ENCODE data around the gene CYBC1.
"Not testable (repeated sequence)": the region's sequence is repeated elsewhere in the genome, so short reads cannot be mapped to it uniquely, and the experiment has no call there.

Gene CYBC1

GRCh38 chr17:82480318-82480717 lies 29.8 kb upstream of the CYBC1 start:
- in situ Hi-C loops (cut with HindIII; ENCODE audit: low sequenced_read_pairs): no loop called here

DNA sequence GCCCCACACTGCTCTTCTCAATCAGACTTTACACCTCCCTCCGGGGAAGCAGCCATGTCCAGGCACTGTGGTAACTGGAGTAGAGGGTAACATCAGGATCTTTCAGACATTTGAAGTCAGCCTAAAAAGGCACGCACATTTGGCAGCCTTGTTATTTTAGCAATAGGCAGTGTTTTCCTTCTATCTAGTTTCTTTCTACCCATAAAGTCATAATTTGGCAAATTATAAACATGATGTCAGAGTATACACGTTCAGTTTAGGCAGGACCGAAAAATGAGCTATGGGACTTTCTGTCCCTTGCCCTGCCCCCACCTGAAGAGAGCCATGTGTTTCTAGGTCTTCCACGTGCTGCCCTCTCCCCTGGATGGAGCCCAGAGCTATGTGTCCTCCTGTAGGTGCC lies 29.1 kb upstream of the CYBC1 start:
- in situ Hi-C loops (cut with HindIII; ENCODE audit: low sequenced_read_pairs): no loop called here

DNA sequence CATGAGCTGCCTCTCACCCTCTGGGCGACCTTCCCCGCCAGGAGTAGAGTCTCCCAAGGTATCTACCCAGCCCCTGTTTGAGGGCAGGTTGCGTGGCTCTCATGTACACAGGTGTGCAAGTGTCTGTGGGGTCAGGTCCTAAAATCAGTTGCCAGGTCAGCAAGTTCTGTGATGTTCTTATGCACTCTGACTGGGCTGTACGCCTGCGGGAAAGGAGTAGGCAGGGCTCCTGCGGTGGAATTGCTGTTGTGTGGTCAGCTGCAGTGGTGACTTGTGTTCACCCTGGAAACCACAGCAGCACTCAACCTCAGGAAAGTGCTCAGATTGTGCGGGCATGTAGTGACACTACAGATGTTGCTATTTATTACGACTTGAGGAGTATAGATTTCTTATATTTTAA lies 27.4 kb upstream of the CYBC1 start:
- in situ Hi-C loops (cut with HindIII; ENCODE audit: low sequenced_read_pairs): no loop called here

- in situ Hi-C loops (cut with HindIII; ENCODE audit: low sequenced_read_pairs): no loop called here
Observed at GRCh38 chr17:82475458-82475857, 24.9 kb upstream of the CYBC1 start.

GRCh38 chr17:82474223-82475010 lies 23.9 kb upstream of the CYBC1 start:
- in situ Hi-C loops (cut with HindIII; ENCODE audit: low sequenced_read_pairs): no loop called here

- in situ Hi-C loops (cut with HindIII; ENCODE audit: low sequenced_read_pairs): no loop called here
Observed at GRCh38 chr17:82470065-82470464, 19.5 kb upstream of the CYBC1 start.

DNA sequence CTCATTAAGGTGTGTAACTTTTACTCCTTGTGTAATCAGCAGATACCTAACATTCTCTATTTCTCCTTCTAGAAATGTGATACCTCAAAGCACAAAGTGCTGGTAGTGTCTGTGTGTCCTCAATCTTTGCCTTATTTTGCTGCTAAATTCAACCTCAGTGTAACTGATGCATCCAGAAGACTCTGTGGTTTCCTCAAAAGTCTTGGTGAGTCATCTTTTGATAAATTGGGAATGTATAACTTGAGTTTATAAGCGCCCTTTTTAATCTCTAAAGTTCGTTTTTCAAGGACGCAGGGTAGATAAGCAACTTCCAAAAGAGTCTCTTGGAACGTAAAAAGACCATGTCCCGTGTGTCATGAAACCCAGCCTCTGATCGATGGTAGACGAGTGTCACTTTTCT lies 18.1 kb upstream of the CYBC1 start:
- in situ Hi-C loops (cut with HindIII; ENCODE audit: low sequenced_read_pairs): no loop called here

DNA sequence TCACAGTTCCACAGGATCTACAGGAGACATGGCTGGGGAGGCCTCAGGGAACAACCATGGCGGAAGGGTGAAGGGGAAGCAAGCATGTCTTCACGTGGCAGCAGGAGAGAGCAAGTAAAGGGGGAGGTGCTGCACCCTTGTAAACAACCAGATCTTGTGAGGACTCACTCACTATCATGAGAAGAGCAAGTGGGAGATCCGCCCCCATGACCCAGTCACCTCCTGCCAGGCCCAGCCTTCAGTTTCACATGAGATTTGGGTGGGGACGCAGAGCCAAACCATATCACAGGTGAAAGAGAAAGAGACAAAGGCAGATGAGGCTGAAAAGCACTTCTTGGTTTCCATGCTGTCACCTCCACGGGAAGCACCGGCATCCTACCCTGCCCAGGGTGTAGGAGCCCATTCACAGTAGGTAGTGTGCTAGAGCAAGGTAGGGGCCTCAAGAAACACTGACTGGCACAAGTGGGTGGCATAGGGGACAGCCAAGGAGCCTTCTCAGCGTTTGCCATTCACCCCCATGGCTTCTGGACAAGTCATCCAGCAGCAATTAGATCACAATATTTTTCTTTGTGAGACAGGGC lies 14.6 kb upstream of the CYBC1 start:
- in situ Hi-C loops (cut with HindIII; ENCODE audit: low sequenced_read_pairs): no loop called here

GRCh38 chr17:82464567-82464929 lies 14.0 kb upstream of the CYBC1 start:
- in situ Hi-C loops (cut with HindIII; ENCODE audit: low sequenced_read_pairs): no loop called here

DNA sequence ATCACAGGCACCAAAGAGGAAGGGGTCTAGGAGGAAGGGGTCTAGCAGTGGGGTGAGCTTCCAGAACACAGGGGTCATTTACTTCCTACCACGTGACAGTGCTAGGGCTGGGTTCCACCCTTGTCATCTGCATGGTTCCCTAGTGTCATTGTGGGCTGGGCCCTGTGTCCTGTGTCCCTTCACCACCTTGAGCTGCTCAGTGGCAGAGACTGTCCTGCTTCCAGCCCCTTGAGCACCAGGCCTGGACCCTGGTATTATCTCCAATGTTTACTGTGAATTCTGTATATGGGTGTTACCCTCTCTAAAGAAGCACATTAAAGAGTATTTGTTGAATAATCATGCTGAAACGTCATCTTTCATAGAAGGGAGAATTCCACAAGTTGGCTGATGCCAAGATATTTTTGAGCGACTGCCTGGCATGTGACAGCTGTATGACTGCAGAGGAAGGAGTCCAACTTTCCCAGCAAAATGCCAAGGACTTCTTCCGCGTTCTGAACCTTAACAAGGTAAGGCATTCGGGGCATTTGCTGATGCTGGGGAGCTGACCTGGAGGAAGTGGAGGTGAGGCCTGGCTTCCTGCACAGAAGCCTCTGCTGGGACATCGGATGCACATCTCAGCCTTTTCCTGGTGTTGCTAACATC lies 13.5 kb upstream of the CYBC1 start:
- in situ Hi-C loops (cut with HindIII; ENCODE audit: low sequenced_read_pairs): no loop called here

- in situ Hi-C loops (cut with HindIII; ENCODE audit: low sequenced_read_pairs): no loop called here
Observed at GRCh38 chr17:82463391-82463790, 12.8 kb upstream of the CYBC1 start.

DNA sequence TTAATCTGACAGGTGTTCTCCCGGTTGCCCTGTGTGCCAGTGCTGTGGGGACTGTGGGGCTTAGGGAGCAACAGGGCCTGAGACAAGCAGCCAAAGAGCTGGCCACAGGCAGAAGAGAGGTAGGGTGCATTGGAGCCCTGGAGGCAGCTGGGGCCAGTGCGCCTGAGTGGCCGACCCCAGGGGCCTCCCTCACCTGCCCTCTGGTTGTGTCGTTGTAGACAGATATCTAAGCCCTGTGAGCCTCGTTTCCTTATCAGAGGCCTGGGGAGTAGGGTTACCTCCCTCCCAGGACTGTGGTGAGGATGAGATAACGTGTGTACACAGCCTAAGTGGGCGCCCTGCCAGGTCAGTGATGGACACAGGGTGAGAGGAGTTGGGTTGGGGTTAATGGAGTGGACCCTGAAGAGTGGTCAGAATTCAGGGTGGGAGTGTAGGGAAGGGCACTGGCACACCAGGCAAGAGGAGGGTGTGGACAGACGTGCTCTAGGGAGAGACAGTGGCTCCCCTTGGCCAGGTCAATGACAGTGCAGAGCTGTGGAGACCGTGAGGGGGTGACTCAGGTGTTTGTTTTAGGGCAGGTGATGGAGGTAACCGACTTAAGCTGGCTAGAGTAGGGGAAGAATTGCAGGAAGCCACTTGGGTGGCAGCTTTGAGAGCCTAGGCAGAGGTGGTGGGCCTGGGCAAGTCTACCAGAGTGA lies 11.4 kb upstream of the CYBC1 start:
- in situ Hi-C loops (cut with HindIII; ENCODE audit: low sequenced_read_pairs): no loop called here

- in situ Hi-C loops (cut with HindIII; ENCODE audit: low sequenced_read_pairs): not testable (repeated sequence)
Observed at GRCh38 chr17:82459936-82460335, 9.4 kb upstream of the CYBC1 start.

DNA sequence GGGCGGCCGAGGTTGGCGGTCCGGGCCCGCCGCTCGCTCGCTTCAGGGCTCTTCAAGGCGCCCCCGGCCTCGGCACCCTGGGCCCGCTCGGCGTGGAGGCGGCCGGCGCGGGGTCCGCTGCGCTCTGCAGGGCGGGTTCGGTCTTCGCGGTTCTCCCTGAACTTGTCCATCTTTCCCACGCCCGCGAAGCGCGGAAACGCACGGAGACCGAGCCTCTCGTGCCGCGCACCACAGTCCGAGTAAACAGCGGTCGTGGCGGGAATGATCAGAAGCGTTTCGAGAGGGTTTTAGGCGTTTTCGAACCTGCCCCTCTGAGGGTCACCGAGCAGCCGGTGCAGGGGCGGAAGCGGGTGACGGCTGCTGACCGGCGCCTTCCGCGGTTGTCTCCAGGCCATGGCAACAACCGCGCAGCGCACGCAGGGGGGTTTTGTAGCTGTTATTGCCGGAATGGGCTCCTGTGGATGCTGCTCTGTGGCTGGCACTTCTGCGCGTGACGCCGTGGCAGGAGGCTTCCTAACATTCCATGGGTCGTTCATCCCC lies 8.4 kb upstream of the CYBC1 start:
- in situ Hi-C loops (cut with HindIII; ENCODE audit: low sequenced_read_pairs): no loop called here

DNA sequence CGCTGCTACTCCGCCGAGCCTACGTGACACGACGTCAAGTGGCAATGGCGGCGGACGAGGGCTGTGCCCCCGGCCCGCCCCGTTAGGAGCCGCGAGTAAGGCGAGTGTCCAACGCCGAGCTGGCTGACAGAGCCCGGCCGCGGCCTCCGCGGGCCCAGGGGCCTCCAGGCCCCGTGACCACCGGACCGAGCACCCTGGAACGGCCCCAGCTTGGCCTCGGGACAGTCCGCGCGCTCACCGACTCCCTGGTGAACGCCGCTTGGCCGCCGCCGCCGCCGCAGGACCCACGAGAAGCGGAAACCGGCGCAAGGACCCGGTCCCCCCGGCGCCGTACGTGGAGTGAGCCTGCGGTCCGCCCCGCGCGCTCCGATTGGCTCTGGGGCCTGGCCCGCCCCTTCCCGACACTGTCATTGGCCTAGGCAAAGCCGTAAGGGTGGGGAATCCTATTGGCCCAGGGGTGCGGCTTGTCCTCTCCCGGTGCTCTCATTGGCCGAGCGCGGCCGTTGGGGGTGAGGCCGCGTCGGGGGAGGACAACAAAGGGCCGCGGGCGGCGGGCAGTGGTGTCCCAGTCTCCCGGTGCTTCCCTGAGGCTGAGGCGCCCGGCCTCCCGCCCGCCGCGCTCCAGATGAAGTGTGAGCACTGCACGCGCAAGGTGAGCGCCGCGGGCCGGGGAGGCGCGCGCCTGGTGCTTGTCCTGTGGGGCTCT lies 7.8 kb upstream of the CYBC1 start, which contains the start of gene NARF:
TSS of gene NARF (plus strand) at position 563 of the 706 bp plus-strand sequence. CDS start at position 626, 63 bp downstream.
- in situ Hi-C loops (cut with HindIII; ENCODE audit: low sequenced_read_pairs): no loop called here

GRCh38 chr17:82457929-82458178 lies 7.3 kb upstream of the CYBC1 start:
- in situ Hi-C loops (cut with HindIII; ENCODE audit: low sequenced_read_pairs): no loop called here

- in situ Hi-C loops (cut with HindIII; ENCODE audit: low sequenced_read_pairs): no loop called here
Observed at GRCh38 chr17:82457073-82457928, 6.7 kb upstream of the CYBC1 start.

DNA sequence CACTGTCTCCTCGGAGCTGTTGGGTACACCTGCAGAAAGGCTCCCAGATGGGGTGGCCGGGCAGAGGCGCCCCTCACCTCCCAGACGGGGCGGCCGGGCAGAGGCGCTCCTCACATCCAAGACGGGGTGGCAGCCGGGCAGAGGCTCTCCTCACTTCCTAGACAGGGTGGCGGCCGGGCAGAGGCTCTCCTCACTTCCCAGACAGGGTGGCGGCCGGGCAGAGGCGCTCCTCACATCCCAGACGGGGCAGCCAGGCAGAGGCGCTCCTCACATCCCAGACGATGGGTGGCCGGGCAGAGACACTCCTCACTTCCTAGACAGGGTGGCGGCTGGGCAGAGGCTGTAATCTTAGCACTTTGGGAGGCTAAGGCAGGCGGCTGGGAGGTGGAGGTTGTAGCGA lies 3.2 kb upstream of the CYBC1 start:
- in situ Hi-C loops (cut with HindIII; ENCODE audit: low sequenced_read_pairs): not testable (repeated sequence)

DNA sequence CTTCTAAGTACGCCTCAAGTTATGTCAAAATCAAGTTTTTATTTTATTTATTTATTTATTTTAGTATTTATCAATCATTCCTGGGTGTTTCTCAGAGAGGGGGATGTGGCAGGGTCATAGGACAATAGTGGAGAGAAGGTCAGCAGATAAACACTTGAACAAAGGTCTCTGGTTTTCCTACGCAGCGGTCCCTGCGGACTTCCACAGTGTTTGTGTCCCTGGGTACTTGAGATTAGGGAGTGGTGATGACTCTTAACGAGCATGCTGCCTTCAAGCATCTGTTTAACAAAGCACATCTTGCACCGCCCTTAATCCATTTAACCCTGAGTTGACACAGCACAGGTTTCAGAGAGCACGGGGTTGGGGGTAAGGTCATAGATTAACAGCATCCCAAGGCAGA lies 2.6 kb upstream of the CYBC1 start:
- in situ Hi-C loops (cut with HindIII; ENCODE audit: low sequenced_read_pairs): not testable (repeated sequence)

DNA sequence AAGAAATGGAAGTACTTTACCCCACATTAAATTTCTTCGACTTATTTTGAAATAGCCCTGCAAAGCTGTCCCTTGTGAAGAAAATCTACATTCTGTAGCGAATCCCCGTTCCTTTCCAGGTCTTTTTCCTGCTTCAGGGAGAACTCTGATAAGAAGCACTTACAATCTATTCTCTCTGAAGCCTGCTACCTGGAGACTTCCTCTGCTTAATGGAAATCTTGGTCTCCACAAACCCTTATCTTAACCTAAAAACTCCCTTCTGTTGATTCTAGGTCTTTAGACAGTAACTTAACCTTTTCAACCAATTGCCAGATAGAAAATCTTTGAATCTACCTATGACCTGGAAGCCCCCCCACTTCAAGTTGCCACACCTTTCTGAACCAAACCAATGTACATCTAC lies 1.6 kb upstream of the CYBC1 start:
- in situ Hi-C loops (cut with HindIII; ENCODE audit: low sequenced_read_pairs): no loop called here
